Trophoblast cell (in vitro differentiated cells and primary cell): ENCODE results near the gene JPT1.

ENCODE experiments used
- DNase-seq, 2 donors: peaks; one replicate each; pipeline ENCODE4 v3.0.0-alpha.2; 2016
- H2AFZ ChIP-seq: 2 replicates; pipeline ENCODE4 v1.6.1; 2013; ENCODE audit warnings: low read length, moderate library complexity, mild to moderate bottlenecking; ENCODE audit not compliant: insufficient read depth, poor library complexity
- H2AK5ac ChIP-seq: 2 replicates; pipeline ENCODE4 v1.6.1; 2013; ENCODE audit warnings: mild to moderate bottlenecking, low read length
- H2BK120ac ChIP-seq: 2 replicates; pipeline ENCODE4 v1.6.1; 2013; ENCODE audit warnings: low read length, mild to moderate bottlenecking, moderate library complexity; ENCODE audit not compliant: insufficient read depth, poor library complexity
- H2BK12ac ChIP-seq: 2 replicates; pipeline ENCODE4 v1.6.1; 2013; ENCODE audit warnings: mild to moderate bottlenecking, low read length, moderate library complexity
- H2BK5ac ChIP-seq: 2 replicates; pipeline ENCODE4 v1.6.1; 2013; ENCODE audit warnings: low read length, low read depth, moderate library complexity, mild to moderate bottlenecking; ENCODE audit not compliant: poor library complexity
- H3K14ac ChIP-seq: 2 replicates; pipeline ENCODE4 v1.6.1; 2013; ENCODE audit warnings: mild to moderate bottlenecking, low read length
- H3K18ac ChIP-seq: 2 replicates; pipeline ENCODE4 v1.6.1; 2013; ENCODE audit warnings: mild to moderate bottlenecking, low read length
- H3K23ac ChIP-seq: 2 replicates; pipeline ENCODE4 v1.6.1; 2013; ENCODE audit warnings: low read length
- H3K27ac ChIP-seq: 2 replicates; pipeline ENCODE4 v1.5.1; 2013; ENCODE audit warnings: low read depth, mild to moderate bottlenecking, inconsistent platforms, low read length, moderate library complexity
- H3K27me3 ChIP-seq: 2 replicates; pipeline ENCODE4 v1.6.1; 2013; ENCODE audit warnings: inconsistent platforms, mild to moderate bottlenecking, low read length, moderate library complexity; ENCODE audit not compliant: insufficient read depth
- H3K36me3 ChIP-seq, 2 experiments: 1 replicate in 1 of 2; 2 replicates in 1 of 2; pipeline ENCODE4 v1.6.1; 2013; ENCODE audit warnings: low read length in 2 of 2, mild to moderate bottlenecking in 2 of 2, moderate library complexity in 1 of 2; ENCODE audit not compliant: insufficient read depth in 2 of 2, control insufficient read depth in 1 of 2
- H3K4ac ChIP-seq: 2 replicates; pipeline ENCODE4 v1.6.1; 2013; ENCODE audit warnings: low read depth, mild to moderate bottlenecking, low read length, moderate library complexity
- H3K4me1 ChIP-seq, 2 experiments: 1 replicate in 1 of 2; 2 replicates in 1 of 2; pipeline ENCODE4 v1.6.1; 2013; ENCODE audit warnings: low read length in 2 of 2, mild to moderate bottlenecking in 2 of 2, moderate library complexity in 1 of 2; ENCODE audit not compliant: insufficient read depth in 2 of 2, control insufficient read depth in 1 of 2
- H3K4me2 ChIP-seq: 2 replicates; pipeline ENCODE4 v1.6.1; 2013; ENCODE audit warnings: inconsistent platforms, mild to moderate bottlenecking, low read length, moderate library complexity
- H3K4me3 ChIP-seq: 2 replicates; pipeline ENCODE4 v1.5.1; 2013; ENCODE audit warnings: mild to moderate bottlenecking, low read depth, low read length, inconsistent platforms
- H3K79me1 ChIP-seq: one replicate; pipeline ENCODE4 v1.6.1; 2013; ENCODE audit warnings: low read length
- H3K79me2 ChIP-seq: 2 replicates; pipeline ENCODE4 v1.6.1; 2013; ENCODE audit warnings: low read length, mild to moderate bottlenecking; ENCODE audit not compliant: control insufficient read depth, insufficient read depth, poor library complexity
- H3K9ac ChIP-seq: 2 replicates; pipeline ENCODE4 v1.6.1; 2013; ENCODE audit warnings: mild to moderate bottlenecking, low read length
- H3K9me3 ChIP-seq: 2 replicates; pipeline ENCODE4 v1.6.1; 2013; ENCODE audit warnings: low read depth, mild to moderate bottlenecking, control low read depth, inconsistent platforms, low read length; ENCODE audit not compliant: insufficient read depth
- H4K12ac ChIP-seq: 2 replicates; pipeline ENCODE4 v1.6.1; 2013; ENCODE audit warnings: low read depth, mild to moderate bottlenecking, low read length, moderate library complexity
- H4K8ac ChIP-seq: 2 replicates; pipeline ENCODE4 v1.6.1; 2013; ENCODE audit warnings: low read depth, mild to moderate bottlenecking, low read length, moderate library complexity
- H4K91ac ChIP-seq: one replicate; pipeline ENCODE4 v1.6.1; 2013; ENCODE audit warnings: low read depth, mild to moderate bottlenecking, low read length, moderate library complexity
- WGBS: extraction: QIAGEN DNeasy Blood & Tissue Kit; methylation state at CpG from one replicate; pipeline ENCODE4 v1.1.7; 2013; ENCODE audit warnings: missing lambda C conversion rate; ENCODE audit not compliant: insufficient read length, insufficient coverage; ENCODE audit errors: extremely low coverage; 5-methylcytosine and 5-hydroxymethylcytosine counted together

Gene JPT1

GRCh38 chr17:75155191-75155601 lies 884 bp upstream of the JPT1 start:
- peaks cover 23% of the 10 kb centered on the region for H3K79me2 ChIP-seq
- H4K91ac ChIP-seq, result no peak overlapping the region
- H3K4ac ChIP-seq, result no peak overlapping the region
- no peak overlapping the region for H2AFZ ChIP-seq
- H3K14ac ChIP-seq, result no peak overlapping the region
- H3K36me3 ChIP-seq, result peaks cover 0 to 2% of the 10 kb centered on the region in 2 experiments
- H2BK120ac ChIP-seq, result no peak overlapping the region
- H2AK5ac ChIP-seq, result no peak overlapping the region
- WGBS, result no CpG with 5 or more reads among the region's 3 CpGs
- peaks cover 7% of the 10 kb centered on the region for H3K79me1 ChIP-seq
- H3K9ac ChIP-seq, result no peak overlapping the region
- no peak overlapping the region for H2BK12ac ChIP-seq
- no peak overlapping the region for H4K12ac ChIP-seq
- H3K9me3 ChIP-seq, result no peaks in the 10 kb centered on the region
- no peak overlapping the region for H3K4me3 ChIP-seq
- H3K4me1 ChIP-seq, result peaks cover 0 to 14% of the 10 kb centered on the region in 2 experiments
- no peak overlapping the region for H4K8ac ChIP-seq
- no peak overlapping the region for H3K18ac ChIP-seq
- no peaks in the 10 kb centered on the region for H3K27me3 ChIP-seq
- peak overlapping the region; percentile 58 for H3K4me2 ChIP-seq
- H2BK5ac ChIP-seq, result no peak overlapping the region
- no peak overlapping the region for H3K23ac ChIP-seq
- peak; percentile 92 to 97 for DNase-seq
- H3K27ac ChIP-seq, result peak overlapping the region; percentile 12

GRCh38 chr17:75153780-75154194 lies 525 bp downstream of the JPT1 start:
- Histone ChIP-seq H2BK120ac (no peak overlapping the region), H3K9ac (peak overlapping the region; percentile 99), H2AK5ac (peak overlapping the region; percentile 9), H3K79me1 (peaks cover 7% of the 10 kb centered on the region), H3K18ac (peak overlapping the region; percentile 62), H3K36me3 (no peaks in the 10 kb centered on the region), H4K12ac (peak overlapping the region; percentile 69), H3K27ac (peak overlapping the region; percentile 73), H4K8ac (peak overlapping the region; percentile 69), H2AFZ (no peak overlapping the region), H4K91ac (peak overlapping the region; percentile 60), H2BK12ac (no peak overlapping the region), H3K79me2 (peaks cover 23% of the 10 kb centered on the region), H3K14ac (peak overlapping the region; percentile 94), H3K27me3 (no peaks in the 10 kb centered on the region), H3K9me3 (no peaks in the 10 kb centered on the region), H2BK5ac (no peak overlapping the region), H3K23ac (peak overlapping the region; percentile 86), H3K4ac (peak overlapping the region; percentile 90), H3K4me2 (peak overlapping the region; percentile 99), H3K4me3 (peak overlapping the region; percentile 98), H3K4me1 (peaks cover 0 to 14% of the 10 kb centered on the region in 2 experiments)
- DNase-seq, result no peak
- WGBS, result no CpG with 5 or more reads among the region's 35 CpGs

GRCh38 chr17:75152922-75153779 lies 1.2 kb downstream of the JPT1 start:
- peak overlapping the region; percentile 99 for H3K9ac ChIP-seq

GRCh38 chr17:75152523-75152921 lies 1.8 kb downstream of the JPT1 start:
- H2AK5ac ChIP-seq, result no peak overlapping the region
- H3K4ac ChIP-seq, result peak overlapping the region; percentile 96
- no peak overlapping the region for H2AFZ ChIP-seq
- WGBS, result no CpG with 5 or more reads among the region's 6 CpGs
- peak overlapping the region; percentile 99 for H3K4me2 ChIP-seq
- H3K9ac ChIP-seq, result no peak overlapping the region
- no peak overlapping the region for H2BK5ac ChIP-seq
- H2BK120ac ChIP-seq, result no peak overlapping the region
- no peaks in the 10 kb centered on the region for H3K27me3 ChIP-seq
- H3K79me2 ChIP-seq, result peaks cover 23% of the 10 kb centered on the region
- no peak for DNase-seq
- H3K4me1 ChIP-seq, result peaks cover 0 to 10% of the 10 kb centered on the region in 2 experiments
- peaks cover 7% of the 10 kb centered on the region for H3K79me1 ChIP-seq
- no peak overlapping the region for H3K4me3 ChIP-seq
- H3K27ac ChIP-seq, result no peak overlapping the region
- no peak overlapping the region for H4K12ac ChIP-seq
- H3K18ac ChIP-seq, result no peak overlapping the region
- no peaks in the 10 kb centered on the region for H3K9me3 ChIP-seq
- H4K8ac ChIP-seq, result no peak overlapping the region
- H3K36me3 ChIP-seq, result peaks cover 6 to 9% of the 10 kb centered on the region in 2 experiments
- no peak overlapping the region for H3K23ac ChIP-seq
- H3K14ac ChIP-seq, result no peak overlapping the region
- H2BK12ac ChIP-seq, result no peak overlapping the region
- H4K91ac ChIP-seq, result no peak overlapping the region

More at GRCh38 chr17:75152922-75153779, 1.2 kb downstream of the JPT1 start:
- Histone ChIP-seq H3K23ac (peak overlapping the region; percentile 91), H4K91ac (peak overlapping the region; percentile 60), H2BK12ac (no peak overlapping the region), H3K79me2 (peaks cover 23% of the 10 kb centered on the region), H3K27ac (no peak overlapping the region), H3K14ac (peak overlapping the region; percentile 94), H2BK120ac (peak overlapping the region; percentile 58), H2AK5ac (peak overlapping the region; percentile 53), H3K18ac (peak overlapping the region; percentile 62), H2BK5ac (peak overlapping the region; percentile 3), H3K36me3 (peaks cover 2 to 3% of the 10 kb centered on the region in 2 experiments), H3K4me3 (peak overlapping the region; percentile 98), H3K4ac (peak overlapping the region; percentile 96), H2AFZ (peak overlapping the region; percentile 23), H3K9me3 (no peaks in the 10 kb centered on the region), H3K4me2 (peak overlapping the region; percentile 99), H3K27me3 (no peaks in the 10 kb centered on the region), H3K79me1 (peaks cover 7% of the 10 kb centered on the region), H4K8ac (peak overlapping the region; percentile 50), H4K12ac (peak overlapping the region; percentile 35), H3K4me1 (peaks cover 0 to 10% of the 10 kb centered on the region in 2 experiments)
- no CpG with 5 or more reads among the region's 28 CpGs for WGBS
- peak in 1 of 2 donors; percentile 64 for DNase-seq
